Measurements from ENCODE around the gene RNF25.

DNA sequence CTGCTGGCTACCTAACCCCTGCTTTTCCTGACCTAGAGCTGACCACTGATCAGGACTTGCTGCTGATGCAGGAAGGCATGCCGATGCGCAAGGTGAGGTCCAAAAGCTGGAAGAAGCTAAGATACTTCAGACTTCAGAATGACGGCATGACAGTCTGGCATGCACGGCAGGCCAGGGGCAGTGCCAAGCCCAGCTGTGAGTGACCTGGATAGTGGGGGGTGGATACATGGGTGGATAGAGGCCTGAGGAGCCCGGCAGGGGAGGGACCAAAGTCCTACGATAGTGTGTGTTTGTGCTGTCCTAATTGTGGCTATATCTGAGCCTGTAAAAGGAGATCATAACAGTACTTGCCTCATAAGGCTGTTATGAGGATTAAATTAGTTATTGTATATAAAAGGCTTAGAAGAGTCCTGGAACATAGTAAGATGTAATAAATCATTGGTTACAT, 55.9 kb downstream of the RNF25 start:
- no peak for TF ChIP-seq CTCF (conservative IDR thresholded peaks at IDR 0.05)
- no peak for TF ChIP-seq EZH2 (IDR thresholded peaks at IDR 0.05; ENCODE audit: low read depth)

Data from PC-9 (cell line).